Measurements from ENCODE around the gene PARD3. TPM values are rescaled to one million over a fixed set of nuclear protein-coding genes. Genes with fewer than 3 reads are reported as not detected.

The PARD3 gene
- total RNA-seq, 1 donor from 2014 or later: 34.1 TPM

DNA sequence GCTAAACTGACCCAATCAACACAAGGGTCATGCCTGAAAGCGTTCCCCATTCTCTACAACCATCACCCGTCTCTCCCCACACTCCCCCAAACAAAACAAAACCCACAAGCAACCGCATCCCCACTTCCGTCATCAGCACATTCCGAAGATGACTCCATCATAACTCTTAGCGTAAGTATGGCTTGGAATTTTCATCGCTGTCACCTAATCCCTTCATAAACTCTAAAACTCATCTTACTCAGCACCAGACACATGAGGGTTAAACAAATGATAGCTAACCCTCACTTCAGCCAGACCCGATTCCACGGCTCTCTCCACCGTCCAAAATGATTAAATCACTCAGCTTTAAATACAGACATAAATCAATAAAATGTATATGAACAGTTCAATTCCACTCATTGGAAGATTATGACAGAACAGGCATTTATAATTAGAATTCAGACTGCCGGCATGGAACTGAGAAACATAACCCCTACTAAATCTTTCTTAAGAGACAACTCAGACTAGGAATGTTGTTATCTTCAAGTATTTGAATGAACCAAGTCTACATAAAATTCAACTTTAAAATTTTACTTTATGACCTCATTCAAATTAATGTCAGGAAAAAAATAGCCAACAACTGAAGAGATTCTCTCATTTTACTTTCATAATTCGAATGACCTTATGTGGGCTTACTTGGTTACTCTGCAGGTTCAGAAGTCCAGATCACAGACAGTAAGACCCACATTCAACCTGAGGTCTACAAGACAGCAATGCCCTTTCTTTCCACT, 215.9 kb downstream of the PARD3 start:
- no peak overlapping the region for H3K4me3 ChIP-seq
- DNase-seq (no peak), ATAC-seq (no peak)
- no peak overlapping the region for H3K27ac ChIP-seq
- no peaks in the 10 kb centered on the region for H3K36me3 ChIP-seq
- H3K4me1 ChIP-seq: no peaks in the 10 kb centered on the region
- no peaks in the 10 kb centered on the region for H3K27me3 ChIP-seq (ENCODE audit: low read depth)
- H3K9me3 ChIP-seq: no peaks in the 10 kb centered on the region
- TF ChIP-seq, protein P1, sequence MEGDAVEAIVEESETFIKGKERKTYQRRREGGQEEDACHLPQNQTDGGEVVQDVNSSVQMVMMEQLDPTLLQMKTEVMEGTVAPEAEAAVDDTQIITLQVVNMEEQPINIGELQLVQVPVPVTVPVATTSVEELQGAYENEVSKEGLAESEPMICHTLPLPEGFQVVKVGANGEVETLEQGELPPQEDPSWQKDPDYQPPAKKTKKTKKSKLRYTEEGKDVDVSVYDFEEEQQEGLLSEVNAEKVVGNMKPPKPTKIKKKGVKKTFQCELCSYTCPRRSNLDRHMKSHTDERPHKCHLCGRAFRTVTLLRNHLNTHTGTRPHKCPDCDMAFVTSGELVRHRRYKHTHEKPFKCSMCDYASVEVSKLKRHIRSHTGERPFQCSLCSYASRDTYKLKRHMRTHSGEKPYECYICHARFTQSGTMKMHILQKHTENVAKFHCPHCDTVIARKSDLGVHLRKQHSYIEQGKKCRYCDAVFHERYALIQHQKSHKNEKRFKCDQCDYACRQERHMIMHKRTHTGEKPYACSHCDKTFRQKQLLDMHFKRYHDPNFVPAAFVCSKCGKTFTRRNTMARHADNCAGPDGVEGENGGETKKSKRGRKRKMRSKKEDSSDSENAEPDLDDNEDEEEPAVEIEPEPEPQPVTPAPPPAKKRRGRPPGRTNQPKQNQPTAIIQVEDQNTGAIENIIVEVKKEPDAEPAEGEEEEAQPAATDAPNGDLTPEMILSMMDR (IDR thresholded peaks at IDR 0.05): no peak
- intact Hi-C loops (cut with DNase I): no loop called here

DNA sequence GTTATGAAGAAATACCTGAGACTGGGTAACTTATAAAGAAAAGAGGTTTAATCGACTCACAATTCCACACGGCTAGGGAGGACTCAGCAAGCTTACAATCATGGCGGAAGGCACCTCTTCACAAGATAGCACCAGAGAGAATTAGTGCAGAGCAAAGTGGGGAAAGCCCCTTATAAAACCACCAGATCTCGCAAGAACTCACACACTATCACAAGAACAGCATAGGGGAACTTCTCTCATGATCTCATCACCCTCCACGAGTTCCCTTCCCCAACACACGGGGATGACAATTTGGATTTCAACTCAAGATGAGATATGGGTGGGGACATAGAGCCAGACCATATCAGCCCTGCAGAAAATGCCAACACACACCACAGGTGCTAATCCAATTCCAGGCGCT, 218.7 kb downstream of the PARD3 start:
- DNase-seq (no peak), ATAC-seq (no peak)
- no peak overlapping the region for H3K27ac ChIP-seq
- H3K4me1 ChIP-seq: no peaks in the 10 kb centered on the region
- no peaks in the 10 kb centered on the region for H3K9me3 ChIP-seq
- H3K27me3 ChIP-seq (ENCODE audit: low read depth): no peaks in the 10 kb centered on the region
- TF ChIP-seq, protein P1 (IDR thresholded peaks at IDR 0.05): no peak
- H3K4me3 ChIP-seq: no peak overlapping the region
- intact Hi-C loops (cut with DNase I): no loop called here
- H3K36me3 ChIP-seq: no peaks in the 10 kb centered on the region

DNA sequence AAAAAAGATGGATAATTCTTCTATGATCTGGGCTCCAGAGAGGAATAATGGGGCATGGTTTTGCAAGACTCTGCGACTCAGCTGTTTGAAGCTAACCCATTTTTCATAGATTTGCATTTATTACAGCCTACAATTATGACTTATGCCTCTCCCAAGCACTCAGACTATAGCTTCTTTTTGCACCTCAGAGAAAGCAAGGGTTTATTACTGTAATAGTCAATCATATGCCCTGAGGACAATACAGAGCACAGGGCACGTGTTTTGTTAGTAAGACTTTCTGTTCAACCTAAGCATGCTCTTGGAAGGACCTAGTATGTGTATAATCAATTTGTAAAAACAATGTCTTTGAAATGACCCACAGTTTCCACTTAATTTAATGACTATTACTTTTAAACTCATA, 221.2 kb downstream of the PARD3 start:
- intact Hi-C loops (cut with DNase I): no loop called here
- no peaks in the 10 kb centered on the region for H3K36me3 ChIP-seq

DNA sequence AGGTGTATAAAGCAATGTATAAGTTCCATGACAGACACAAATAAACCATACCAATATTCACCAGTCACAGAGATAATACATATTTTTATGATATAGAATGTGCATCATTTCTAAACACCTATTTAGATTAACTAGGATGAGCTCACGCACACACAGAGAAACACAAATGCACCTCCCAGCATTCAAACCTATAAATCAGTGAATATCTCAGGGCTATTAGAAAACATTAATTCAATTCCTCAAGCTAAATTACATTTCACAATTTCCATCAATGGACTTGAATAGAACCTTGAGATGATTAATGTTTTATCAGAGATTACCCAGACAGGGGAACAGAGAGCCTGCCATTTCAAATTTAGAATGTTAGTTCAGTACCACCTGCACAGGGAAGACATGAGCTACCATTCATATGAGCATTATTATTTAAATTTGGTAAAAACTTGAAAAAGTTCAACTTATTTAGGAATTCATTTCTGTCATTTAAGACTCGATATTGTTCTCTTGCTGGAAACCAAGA, 221.7 kb downstream of the PARD3 start:
- no peaks in the 10 kb centered on the region for H3K4me1 ChIP-seq
- H3K27me3 ChIP-seq (ENCODE audit: low read depth): no peaks in the 10 kb centered on the region
- DNase-seq: no peak
- intact Hi-C loops (cut with DNase I): no loop called here
- no peak overlapping the region for H3K27ac ChIP-seq
- no peak for ATAC-seq
- no peaks in the 10 kb centered on the region for H3K36me3 ChIP-seq
- no peaks in the 10 kb centered on the region for H3K9me3 ChIP-seq
- H3K4me3 ChIP-seq: no peak overlapping the region
- TF ChIP-seq, protein P1 (IDR thresholded peaks at IDR 0.05): no peak

More for the DNA sequence above, 221.2 kb downstream of the PARD3 start:
- no peaks in the 10 kb centered on the region for H3K9me3 ChIP-seq
- H3K4me1 ChIP-seq: no peaks in the 10 kb centered on the region
- no peak overlapping the region for H3K4me3 ChIP-seq
- no peak for DNase-seq
- TF ChIP-seq, protein P1 (IDR thresholded peaks at IDR 0.05): no peak
- no peaks in the 10 kb centered on the region for H3K27me3 ChIP-seq (ENCODE audit: low read depth)
- H3K27ac ChIP-seq: no peak overlapping the region
- ATAC-seq: no peak

DNA sequence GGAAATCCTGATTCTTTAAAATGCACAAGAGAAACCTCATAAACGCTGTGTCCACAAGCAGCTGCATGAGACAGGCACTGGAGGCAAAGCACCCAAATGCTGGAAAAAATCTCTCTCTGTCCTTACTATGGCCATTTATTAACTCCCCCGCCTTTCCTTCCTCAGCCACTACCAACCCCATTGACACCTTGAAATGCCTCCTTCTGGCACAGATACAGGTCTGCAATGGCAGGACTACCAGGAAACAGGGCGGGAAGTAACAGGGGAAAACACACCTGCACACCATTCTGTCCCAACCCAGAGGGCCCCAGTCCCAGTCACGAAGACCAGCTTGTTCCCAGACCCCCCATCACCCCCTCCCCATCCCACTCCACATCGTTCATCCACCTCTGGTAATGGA, 224.3 kb downstream of the PARD3 start:
- H3K9me3 ChIP-seq: no peaks in the 10 kb centered on the region
- no peaks in the 10 kb centered on the region for H3K4me1 ChIP-seq
- ATAC-seq (no peak), DNase-seq (no peak)
- H3K27me3 ChIP-seq (ENCODE audit: low read depth): no peaks in the 10 kb centered on the region
- no peak overlapping the region for H3K27ac ChIP-seq
- no peaks in the 10 kb centered on the region for H3K36me3 ChIP-seq
- no peak overlapping the region for H3K4me3 ChIP-seq
- TF ChIP-seq, protein P1 (IDR thresholded peaks at IDR 0.05): no peak
- intact Hi-C loops (cut with DNase I): no loop called here

All from lower lobe of right lung (tissue), 2 donors.